ENCODE measurements around the gene LOXHD1. TPM values are rescaled to one million over a fixed set of nuclear protein-coding genes. Genes with fewer than 3 reads are reported as not detected.

The LOXHD1 gene
- total and polyA plus RNA-seq, 2 of the 4 experiments (the other 2 are of a cell fraction), result not detected

- no peak overlapping the region for H3K9ac ChIP-seq (ENCODE audit: low read depth, low read length)
- H3K4ac ChIP-seq (ENCODE audit: low read depth, low read length), result no peak overlapping the region
- no peak for ATAC-seq (ENCODE audit: low read depth)
- dilution Hi-C loops (cut with HindIII; ENCODE audit: low sequenced_read_pairs, unreplicated experiment) (no loop called here), intact Hi-C loops (cut with micrococcal nuclease) (no loop called here), in situ Hi-C loops (cut with MboI; ENCODE audit: low sequenced_read_pairs) (loop anchor here (25.0 kb wide), 1 partner anchor 1001 kb away; no protein-coding TSS in a partner anchor)
- H2AFZ ChIP-seq (replicated peaks; ENCODE audit: low read length, poor library complexity), result no peak overlapping the region
- H4K5ac ChIP-seq (ENCODE audit: low read depth, low read length), result no peak overlapping the region
- H3K4me1 ChIP-seq (ENCODE audit: control insufficient read depth, insufficient read depth, low read length), result no peaks in the 10 kb centered on the region
- no peaks in the 10 kb centered on the region for H3K9me3 ChIP-seq (ENCODE audit: control insufficient read depth, insufficient read depth, low read length)
- H3K36me3 ChIP-seq (ENCODE audit: control insufficient read depth, insufficient read depth, low read length), result no peaks in the 10 kb centered on the region
- H2BK15ac ChIP-seq (ENCODE audit: low read depth, low read length), result no peak overlapping the region
- H3K79me1 ChIP-seq (ENCODE audit: low read depth in 1 of 2, low read length in 2 of 2), result no peaks in the 10 kb centered on the region
- H4K91ac ChIP-seq (ENCODE audit: insufficient read depth, low read depth, low read length), result no peak overlapping the region
- H3K27ac ChIP-seq (ENCODE audit: insufficient read depth, low read length), result no peak overlapping the region
- H2BK20ac ChIP-seq (ENCODE audit: low read depth, low read length), result no peak overlapping the region
- H3K56ac ChIP-seq (ENCODE audit: extremely low read depth, insufficient read depth, low read length), result no peak overlapping the region
- DNase-seq, result no peak
- ChIA-PET CTCF (no interaction called here), POLR2A (ENCODE audit: unreplicated experiment) (no interaction called here)
- H3K4me3 ChIP-seq (ENCODE audit: insufficient read depth, low read depth, low read length), result no peak overlapping the region
- no peaks in the 10 kb centered on the region for H4K20me1 ChIP-seq (ENCODE audit: insufficient read depth, low read length)
- H2BK5ac ChIP-seq (ENCODE audit: low read depth, low read length, poor library complexity, severe bottlenecking), result no peak overlapping the region
- no TSS peak for BruUV-seq (replicated peaks)
- no peak overlapping the region for H3K23ac ChIP-seq (ENCODE audit: low read depth, low read length)
- no peak overlapping the region for H3K4me2 ChIP-seq (ENCODE audit: low read depth, low read length)
- H3K18ac ChIP-seq (ENCODE audit: low read depth, low read length), result no peak overlapping the region
- no peak overlapping the region for H3K14ac ChIP-seq (replicated peaks; ENCODE audit: low read depth, low read length)
- no peak for TF ChIP-seq MXI1 (IDR thresholded peaks at IDR 0.05; ENCODE audit: borderline replicate concordance, low read depth, low read length)
- no peak for TF ChIP-seq BHLHE40 (IDR thresholded peaks at IDR 0.05; ENCODE audit: low read depth, low read length)
- TF ChIP-seq SMC3 (IDR thresholded peaks at IDR 0.05; ENCODE audit: low read depth, low read length), result no peak
- no peak for TF ChIP-seq RAD21 (IDR thresholded peaks at IDR 0.05; ENCODE audit: low read length)
- TF ChIP-seq FOS (IDR thresholded peaks at IDR 0.05; ENCODE audit: low read depth, low read length), result no peak
- H4K8ac ChIP-seq (ENCODE audit: low read depth in 2 of 2, low read length in 2 of 2), result no peak overlapping the region
- H3K9me1 ChIP-seq (ENCODE audit: insufficient read depth, low read length), result no peaks in the 10 kb centered on the region
- no peak overlapping the region for H2BK120ac ChIP-seq (ENCODE audit: low read depth, low read length)
- H2AK5ac ChIP-seq (ENCODE audit: low read depth, low read length), result no peak overlapping the region
- H3K27me3 ChIP-seq (ENCODE audit: control insufficient read depth, insufficient read depth, low read length), result peaks cover 10% of the 10 kb centered on the region
- WGBS, 2 experiments (ENCODE audit: extremely low coverage in 2 of 2, insufficient read length in 1 of 2), result 86% methylated on average over 1 of the region's 1 CpG; no CpG with 5 or more reads in 1 of the 2 experiments
- no peak overlapping the region for H2AK9ac ChIP-seq (replicated peaks; ENCODE audit: low read depth, low read length, poor library complexity)
These were observed 6.5 kb upstream of the LOXHD1 start for GRCh38 chr18:46663539-46663938.
